ENCODE results near the gene MPZL1.
"Not testable (repeated sequence)": the region's sequence is repeated elsewhere in the genome, so short reads cannot be mapped to it uniquely, and the experiment has no call there.

The MPZL1 gene

DNA sequence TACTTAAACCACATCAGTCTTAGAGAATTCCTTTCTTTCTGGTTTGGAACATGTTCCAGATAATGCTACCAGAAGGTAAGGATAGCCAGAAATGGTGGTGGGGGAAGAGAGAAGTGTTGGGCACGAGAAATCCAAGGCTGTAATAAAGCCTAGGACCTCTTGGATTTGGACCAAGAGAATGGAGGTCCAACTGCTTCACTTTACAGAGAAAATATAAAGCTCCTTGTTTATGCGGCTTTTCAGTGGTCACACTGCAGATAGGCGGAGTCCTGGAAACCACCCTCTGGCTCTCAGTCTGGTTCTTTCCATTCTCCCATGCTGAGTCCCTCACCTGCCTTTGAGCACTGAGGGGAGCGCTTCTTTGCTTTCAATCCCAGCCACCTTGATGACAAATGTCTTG is 104.3 kb downstream of the MPZL1 start:
- H3K36me3 ChIP-seq (ENCODE audit: insufficient read depth, low read depth, low read length): no peaks in the 10 kb centered on the region
- H3K27ac ChIP-seq (ENCODE audit: low read length): no peak overlapping the region
- H3K4me3 ChIP-seq (ENCODE audit: low read length): no peak overlapping the region
- no peak overlapping the region for H3K9ac ChIP-seq (ENCODE audit: low read depth, low read length)
- H3K27me3 ChIP-seq (ENCODE audit: insufficient read depth, low read length): no peaks in the 10 kb centered on the region
- no peaks in the 10 kb centered on the region for H3K9me3 ChIP-seq (ENCODE audit: insufficient read depth, low read depth, low read length)
- H3K4me1 ChIP-seq (ENCODE audit: insufficient read depth, low read length): peaks cover 20% of the 10 kb centered on the region

DNA sequence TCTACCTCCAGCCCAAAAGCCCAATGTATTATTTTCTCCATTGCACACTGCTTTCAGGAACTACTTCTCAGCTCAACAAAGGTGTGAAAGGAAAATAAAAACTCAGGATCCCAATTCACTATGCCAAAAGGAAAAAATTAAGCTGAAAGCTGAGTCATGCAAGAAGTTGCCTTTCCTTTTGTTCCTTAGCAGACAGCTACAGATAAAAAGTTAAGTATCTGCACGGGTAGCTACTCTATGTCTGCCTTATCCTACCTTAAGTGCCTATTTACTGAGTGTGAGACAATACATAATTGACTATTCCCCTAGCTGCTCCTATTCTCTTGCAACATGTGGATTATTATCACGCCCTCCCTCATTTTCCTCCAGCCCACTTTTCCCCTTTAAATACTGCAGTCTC is 108.1 kb downstream of the MPZL1 start:
- H3K4me3 ChIP-seq (ENCODE audit: low read length): no peak overlapping the region
- no peak overlapping the region for H3K9ac ChIP-seq (ENCODE audit: low read depth, low read length)
- H3K9me3 ChIP-seq (ENCODE audit: insufficient read depth, low read depth, low read length): no peaks in the 10 kb centered on the region
- H3K36me3 ChIP-seq (ENCODE audit: insufficient read depth, low read depth, low read length): no peaks in the 10 kb centered on the region
- no peaks in the 10 kb centered on the region for H3K27me3 ChIP-seq (ENCODE audit: insufficient read depth, low read length)
- no peak overlapping the region for H3K27ac ChIP-seq (ENCODE audit: low read length)
- peaks cover 8% of the 10 kb centered on the region for H3K4me1 ChIP-seq (ENCODE audit: insufficient read depth, low read length)

DNA sequence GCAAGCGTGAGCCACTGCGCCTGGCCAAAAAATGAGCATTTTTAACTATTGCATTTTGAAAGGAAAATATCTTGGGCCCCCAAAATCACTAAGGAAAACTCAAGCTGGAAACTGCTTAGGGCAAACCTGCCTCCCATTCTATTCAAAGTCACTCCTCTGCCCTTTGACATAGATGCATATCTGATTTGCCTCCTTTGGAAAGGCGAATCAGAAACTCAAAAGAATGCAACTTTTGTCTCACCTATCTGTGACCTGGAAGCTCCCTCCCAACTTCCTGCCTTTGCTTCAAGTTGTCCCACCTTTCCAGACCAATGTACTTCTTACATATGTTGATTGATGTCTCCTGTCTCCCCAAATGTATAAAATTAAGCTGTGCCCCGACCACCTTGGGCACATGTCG is 108.9 kb downstream of the MPZL1 start:
- not testable (repeated sequence) for H3K9ac ChIP-seq (ENCODE audit: low read depth, low read length); H3K36me3 ChIP-seq (ENCODE audit: insufficient read depth, low read depth, low read length); H3K27me3 ChIP-seq (ENCODE audit: insufficient read depth, low read length)

DNA sequence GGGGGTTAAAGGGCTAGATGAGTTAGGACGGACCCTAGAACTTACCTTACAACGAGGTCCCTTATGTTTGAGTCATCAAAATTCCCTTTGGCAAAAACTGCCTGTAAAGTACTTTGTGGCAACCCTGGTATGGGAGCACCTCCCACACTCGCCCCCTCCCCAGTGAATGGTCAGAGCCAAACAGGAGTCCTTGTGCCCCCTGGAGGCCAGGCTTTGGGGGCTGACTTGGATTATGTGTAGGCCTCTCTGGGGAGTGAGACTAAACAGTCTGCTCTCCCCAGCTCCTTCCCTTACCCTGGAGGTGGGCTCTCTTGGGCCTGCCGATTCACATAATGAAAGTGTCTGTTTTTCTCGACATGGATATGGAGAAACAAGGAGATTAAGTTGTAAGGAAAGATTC is 110.9 kb downstream of the MPZL1 start:
- Histone ChIP-seq H3K27ac (ENCODE audit: low read length) (no peak overlapping the region), H3K4me3 (ENCODE audit: low read length) (no peak overlapping the region), H3K9me3 (ENCODE audit: insufficient read depth, low read depth, low read length) (no peaks in the 10 kb centered on the region), H3K36me3 (ENCODE audit: insufficient read depth, low read depth, low read length) (no peaks in the 10 kb centered on the region), H3K9ac (ENCODE audit: low read depth, low read length) (no peak overlapping the region), H3K27me3 (ENCODE audit: insufficient read depth, low read length) (no peaks in the 10 kb centered on the region), H3K4me1 (ENCODE audit: insufficient read depth, low read length) (peaks cover 8% of the 10 kb centered on the region)

More for the DNA sequence above, 108.9 kb downstream of the MPZL1 start:
- H3K27ac ChIP-seq (ENCODE audit: low read length); H3K9me3 ChIP-seq (ENCODE audit: insufficient read depth, low read depth, low read length); H3K4me3 ChIP-seq (ENCODE audit: low read length); H3K4me1 ChIP-seq (ENCODE audit: insufficient read depth, low read length): not testable (repeated sequence)

DNA sequence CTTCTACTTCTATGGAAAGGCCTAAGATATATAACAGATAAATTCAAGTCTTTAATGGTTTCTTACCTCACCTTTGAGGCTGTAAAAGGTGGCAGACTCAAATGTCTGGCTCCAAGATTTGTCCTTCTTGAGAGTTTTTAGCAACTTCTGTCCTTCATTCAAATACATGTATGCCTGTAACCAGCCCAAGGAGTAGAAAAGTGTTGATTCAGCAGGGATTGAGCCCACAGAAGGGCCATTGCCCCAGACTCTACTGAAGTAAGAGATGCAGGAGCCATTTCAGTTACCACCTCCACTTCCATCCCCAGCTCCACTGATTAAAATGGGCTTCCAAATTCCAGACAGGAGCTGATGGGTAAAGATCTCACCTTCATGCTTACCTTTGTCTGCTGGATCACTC is 112.1 kb downstream of the MPZL1 start:
- H3K4me3 ChIP-seq (ENCODE audit: low read length): no peak overlapping the region
- H3K36me3 ChIP-seq (ENCODE audit: insufficient read depth, low read depth, low read length): no peaks in the 10 kb centered on the region
- no peak overlapping the region for H3K27ac ChIP-seq (ENCODE audit: low read length)
- H3K4me1 ChIP-seq (ENCODE audit: insufficient read depth, low read length): peaks cover 8% of the 10 kb centered on the region
- no peaks in the 10 kb centered on the region for H3K27me3 ChIP-seq (ENCODE audit: insufficient read depth, low read length)
- H3K9me3 ChIP-seq (ENCODE audit: insufficient read depth, low read depth, low read length): no peaks in the 10 kb centered on the region
- H3K9ac ChIP-seq (ENCODE audit: low read depth, low read length): no peak overlapping the region

DNA sequence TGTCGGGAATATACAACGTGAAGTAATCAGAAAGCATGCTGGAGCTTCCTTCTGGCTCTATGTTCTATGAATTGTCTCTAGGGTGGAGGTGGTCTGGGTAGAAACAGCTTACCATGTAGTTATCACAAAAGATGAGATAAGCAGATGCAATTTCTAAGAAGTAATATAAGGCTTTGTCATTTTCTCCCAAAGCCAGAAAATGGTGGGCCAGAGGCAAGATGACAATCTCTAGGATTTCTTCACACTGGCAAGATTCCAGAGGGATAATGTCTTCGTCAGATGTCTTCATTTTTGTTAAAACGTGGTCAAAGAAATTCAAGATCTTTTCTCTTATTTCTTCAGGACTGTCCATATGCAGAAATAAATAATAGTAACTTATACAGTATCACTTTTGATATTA is 114.4 kb downstream of the MPZL1 start:
- H3K4me1 ChIP-seq (ENCODE audit: insufficient read depth, low read length): no peaks in the 10 kb centered on the region
- no peak overlapping the region for H3K27ac ChIP-seq (ENCODE audit: low read length)
- no peaks in the 10 kb centered on the region for H3K9me3 ChIP-seq (ENCODE audit: insufficient read depth, low read depth, low read length)
- H3K4me3 ChIP-seq (ENCODE audit: low read length): no peak overlapping the region
- no peaks in the 10 kb centered on the region for H3K36me3 ChIP-seq (ENCODE audit: insufficient read depth, low read depth, low read length)
- H3K27me3 ChIP-seq (ENCODE audit: insufficient read depth, low read length): no peaks in the 10 kb centered on the region
- no peak overlapping the region for H3K9ac ChIP-seq (ENCODE audit: low read depth, low read length)

DNA sequence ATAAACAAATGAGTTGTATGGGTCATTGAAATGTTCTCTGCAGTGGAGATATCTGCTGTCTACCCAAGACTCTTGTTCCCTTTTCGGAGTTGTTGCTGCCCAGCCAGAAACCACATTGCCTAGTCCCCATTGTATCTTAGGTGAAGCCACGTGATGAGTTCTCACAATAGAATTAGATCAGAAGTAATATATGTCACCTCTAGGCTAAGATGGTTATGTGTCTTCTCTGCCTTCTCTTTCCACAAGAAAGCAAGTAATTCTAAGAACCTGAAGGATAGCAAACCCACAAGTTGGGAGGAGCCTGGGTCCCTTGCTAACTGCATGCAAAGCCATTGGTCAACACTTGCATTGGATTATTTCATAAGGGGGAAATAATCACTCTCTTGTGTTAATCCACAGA is 115.5 kb downstream of the MPZL1 start:
- Histone ChIP-seq H3K4me3 (ENCODE audit: low read length) (no peak overlapping the region), H3K27ac (ENCODE audit: low read length) (no peak overlapping the region), H3K4me1 (ENCODE audit: insufficient read depth, low read length) (no peaks in the 10 kb centered on the region), H3K9ac (ENCODE audit: low read depth, low read length) (no peak overlapping the region), H3K27me3 (ENCODE audit: insufficient read depth, low read length) (no peaks in the 10 kb centered on the region), H3K36me3 (ENCODE audit: insufficient read depth, low read depth, low read length) (no peaks in the 10 kb centered on the region), H3K9me3 (ENCODE audit: insufficient read depth, low read depth, low read length) (no peaks in the 10 kb centered on the region)

DNA sequence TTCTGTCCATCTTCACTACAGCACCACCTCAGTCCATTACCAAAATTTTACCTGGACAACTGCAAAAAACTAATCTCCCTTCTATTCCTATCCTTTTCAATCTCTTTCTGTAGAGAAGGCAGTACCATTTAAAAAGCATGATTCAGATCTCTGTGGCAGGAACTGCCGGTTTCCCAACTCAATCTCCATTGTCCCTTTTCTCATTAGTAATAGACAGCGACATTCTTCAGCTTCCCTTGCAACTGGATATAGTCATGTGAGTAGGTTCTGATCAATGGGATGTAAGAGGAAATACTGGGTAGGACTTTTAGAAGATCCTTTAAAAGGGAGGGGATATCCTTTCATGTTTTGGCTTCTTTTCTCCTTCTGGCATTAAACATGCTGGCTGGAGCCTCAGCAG is 117.2 kb downstream of the MPZL1 start:
- H3K9ac ChIP-seq (ENCODE audit: low read depth, low read length): no peak overlapping the region
- H3K36me3 ChIP-seq (ENCODE audit: insufficient read depth, low read depth, low read length): no peaks in the 10 kb centered on the region
- H3K27ac ChIP-seq (ENCODE audit: low read length): no peak overlapping the region
- H3K4me3 ChIP-seq (ENCODE audit: low read length): no peak overlapping the region
- H3K9me3 ChIP-seq (ENCODE audit: insufficient read depth, low read depth, low read length): no peaks in the 10 kb centered on the region
- no peaks in the 10 kb centered on the region for H3K27me3 ChIP-seq (ENCODE audit: insufficient read depth, low read length)
- no peaks in the 10 kb centered on the region for H3K4me1 ChIP-seq (ENCODE audit: insufficient read depth, low read length)

Data from iPS-20b (cell line).